ENCODE data around the gene MAST1.

MAST1 gene

GRCh38 chr19:12922959-12923358, 84.6 kb downstream of the MAST1 start:
- H3K27me3 ChIP-seq (replicated peaks; ENCODE audit: insufficient read depth, low read length), result no peaks in the 10 kb centered on the region
- no peak for TF ChIP-seq CTCF (IDR thresholded peaks at IDR 0.05; ENCODE audit: low read length)
- no peak for TF ChIP-seq EZH2phosphoT487 (IDR thresholded peaks at IDR 0.05; ENCODE audit: low read length)
- TF ChIP-seq EZH2 (optimal IDR thresholded peaks at IDR 0.05; ENCODE audit: low read depth, low read length), result no peak
- H3K27ac ChIP-seq (ENCODE audit: low read length), result no peak overlapping the region
- H3K4me2 ChIP-seq (ENCODE audit: low read depth, low read length), result no peak overlapping the region
- H3K79me2 ChIP-seq (ENCODE audit: low read length), result 0 out of 2 replicates have a peak, but pooled peaks cover 3% of the 10 kb centered on the region
- no peaks in the 10 kb centered on the region for H4K20me1 ChIP-seq (ENCODE audit: insufficient read depth, low read length)
- no peaks in the 10 kb centered on the region for H3K9me3 ChIP-seq (replicated peaks; ENCODE audit: insufficient read depth, low read length)
- H3K36me3 ChIP-seq (replicated peaks; ENCODE audit: insufficient read depth, low read length), result peaks cover 24% of the 10 kb centered on the region
- DNase-seq, result no peak
- no peak overlapping the region for H3K4me3 ChIP-seq (ENCODE audit: low read length)
- H2AFZ ChIP-seq (ENCODE audit: low read length), result no peak overlapping the region
- H3F3A ChIP-seq (ENCODE audit: insufficient read depth, low read length), result peaks cover 7% of the 10 kb centered on the region; the same call in 1 of the 2 replicates
- H3K9ac ChIP-seq (ENCODE audit: low read length), result no peak overlapping the region
- H3K4me1 ChIP-seq (ENCODE audit: low read length), result peaks cover 3% of the 10 kb centered on the region
- H3K9me2 ChIP-seq (replicated peaks; ENCODE audit: insufficient read depth, low read length), result no peaks in the 10 kb centered on the region

Data from MM.1S (cell line).